Activated naive CD4-positive, alpha-beta T cell treated with anti-CD3 and anti-CD28 coated beads, Interleukin-2, amount 50 U/mL, for 24 hours (primary cell): ENCODE results near the gene HIRA.
A peak's percentile ranks its signal among the peaks of the same experiment; 100 is the strongest.

Experiments used
- H3K27ac Mint-ChIP-seq: one replicate; pipeline ENCODE4 v1.8.0; 2021; ENCODE audit warnings: mild to moderate bottlenecking, mixed read lengths
- H3K27me3 Mint-ChIP-seq: one replicate; pipeline ENCODE4 v1.8.0; 2021; ENCODE audit warnings: mixed read lengths
- H3K36me3 Mint-ChIP-seq: one replicate; pipeline ENCODE4 v1.8.0; 2021; ENCODE audit warnings: mixed read lengths
- H3K4me1 Mint-ChIP-seq: one replicate; pipeline ENCODE4 v1.8.0; 2021; ENCODE audit warnings: mixed read lengths
- H3K4me3 Mint-ChIP-seq: one replicate; pipeline ENCODE4 v1.8.0; 2021; ENCODE audit warnings: mild to moderate bottlenecking, mixed read lengths
- H3K9me3 Mint-ChIP-seq: one replicate; pipeline ENCODE4 v1.8.0; 2021; ENCODE audit warnings: mixed read lengths

The HIRA gene

GRCh38 chr22:19431649-19432132 lies at the start of gene HIRA:
HIRA (minus strand) TSS chr22:19431733; CDS start chr22:19431476, 257 bp downstream.
- peaks cover under 1% of the 10 kb centered on the region for H3K36me3 Mint-ChIP-seq

DNA sequence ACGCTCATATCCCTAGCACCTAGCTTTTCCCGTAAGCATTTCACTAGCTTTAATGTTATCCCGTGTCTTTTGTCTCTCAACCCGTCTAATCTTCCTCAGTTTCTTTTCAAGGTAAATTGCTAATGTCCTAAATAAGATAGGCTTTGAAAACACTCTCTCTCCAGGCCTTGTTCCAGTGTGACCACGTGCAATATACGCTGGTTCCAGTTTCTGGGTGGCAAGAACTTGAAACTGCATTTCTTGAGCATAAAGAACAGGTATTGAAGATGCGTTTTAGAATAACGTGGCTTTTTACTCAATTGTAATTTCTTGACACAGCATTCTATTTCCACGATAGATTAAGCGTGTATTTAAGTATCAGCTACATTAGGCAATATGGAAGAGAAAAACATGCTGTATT lies 49.3 kb upstream of the HIRA start:
- Mint-ChIP-seq H3K4me3 (peak overlapping the region; percentile 98), H3K4me1 (peaks cover 28% of the 10 kb centered on the region), H3K27me3 (no peaks in the 10 kb centered on the region), H3K9me3 (no peaks in the 10 kb centered on the region), H3K27ac (no peak overlapping the region), H3K36me3 (peaks cover 5% of the 10 kb centered on the region)

More at GRCh38 chr22:19431649-19432132, at the start of gene HIRA:
- Mint-ChIP-seq H3K4me1 (peaks cover 49% of the 10 kb centered on the region), H3K9me3 (no peaks in the 10 kb centered on the region), H3K27me3 (no peaks in the 10 kb centered on the region), H3K27ac (peak within 1 kb of the TSS; percentile 97), H3K4me3 (peak within 1 kb of the TSS; percentile 91)

DNA sequence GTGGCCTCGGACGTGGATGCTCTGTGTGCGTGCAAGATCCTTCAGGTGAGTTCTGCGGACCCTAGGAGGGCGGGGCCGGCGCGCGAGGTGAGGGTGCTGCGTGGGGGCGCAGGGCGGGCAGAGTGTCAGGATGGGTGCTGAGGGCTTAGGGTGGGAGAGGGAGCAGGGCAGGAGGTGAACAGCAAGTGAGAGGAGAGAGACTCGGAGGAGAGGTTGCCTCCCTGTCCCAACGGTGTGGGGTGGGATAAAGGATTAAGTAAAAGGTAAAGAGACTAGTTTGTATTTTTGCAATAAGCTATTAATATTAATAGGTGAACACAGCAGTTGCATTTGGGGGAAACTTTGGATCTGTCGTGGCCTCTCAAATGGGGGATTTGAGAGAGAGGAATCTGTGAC lies 48.6 kb upstream of the HIRA start:
- H3K27ac Mint-ChIP-seq: peak overlapping the region; percentile 100
- H3K9me3 Mint-ChIP-seq: no peaks in the 10 kb centered on the region
- H3K4me3 Mint-ChIP-seq: peak overlapping the region; percentile 98
- H3K27me3 Mint-ChIP-seq: no peaks in the 10 kb centered on the region
- H3K4me1 Mint-ChIP-seq: peaks cover 34% of the 10 kb centered on the region
- H3K36me3 Mint-ChIP-seq: peaks cover 5% of the 10 kb centered on the region

DNA sequence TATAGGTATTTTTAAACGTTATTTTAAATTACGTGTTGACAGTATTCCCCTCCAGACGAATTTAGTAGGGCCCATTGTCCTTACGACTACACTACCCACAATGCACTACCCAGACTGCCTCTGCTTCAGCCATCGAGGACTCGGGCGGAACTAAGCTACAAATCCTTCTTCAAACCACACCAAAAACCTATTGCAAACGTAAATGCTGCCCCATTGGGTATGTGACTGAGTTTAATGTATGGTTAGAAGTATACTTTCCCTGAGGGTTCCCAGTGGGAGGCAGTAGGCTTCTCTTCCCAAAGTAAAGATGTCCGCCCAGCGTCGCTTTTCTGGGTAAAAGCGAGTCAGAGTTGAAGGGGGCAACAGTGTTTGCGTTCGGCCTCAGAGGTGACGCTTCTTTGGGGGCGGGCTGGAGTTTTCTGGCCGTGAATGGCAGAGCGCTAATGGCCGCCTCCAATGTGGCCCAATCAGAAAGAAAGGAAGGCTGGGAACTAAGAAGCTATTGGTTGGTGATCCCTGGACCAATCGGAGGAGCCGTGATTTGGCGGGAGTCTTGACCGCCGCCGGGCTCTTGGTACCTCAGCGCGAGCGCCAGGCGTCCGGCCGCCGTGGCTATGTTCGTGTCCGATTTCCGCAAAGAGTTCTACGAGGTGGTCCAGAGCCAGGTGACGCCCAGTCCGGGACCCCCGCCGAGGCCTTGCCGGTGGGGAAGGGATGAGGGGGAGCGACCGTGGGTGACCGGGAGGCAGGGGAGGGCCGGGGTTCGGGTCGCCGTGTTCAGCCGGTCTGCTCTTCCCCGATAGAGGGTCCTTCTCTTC lies 48.0 kb upstream of the HIRA start, which contains the start of gene CDC45:
CDC45 (plus strand) TSS at position 566 of the 818 bp plus-strand sequence; CDS start at position 615, 49 bp downstream.
- H3K27ac Mint-ChIP-seq: peak within 1 kb of the TSS; percentile 100
- H3K27me3 Mint-ChIP-seq: no peaks in the 10 kb centered on the region
- no peaks in the 10 kb centered on the region for H3K9me3 Mint-ChIP-seq
- peak within 1 kb of the TSS; percentile 98 for H3K4me3 Mint-ChIP-seq
- peaks cover 3% of the 10 kb centered on the region for H3K36me3 Mint-ChIP-seq
- peaks cover 35% of the 10 kb centered on the region for H3K4me1 Mint-ChIP-seq

GRCh38 chr22:19478901-19479354 lies 47.4 kb upstream of the HIRA start, which contains the start of gene UFD1:
UFD1 (minus strand) TSS chr22:19479193; CDS start chr22:19479085, 108 bp downstream.
- peaks cover 4% of the 10 kb centered on the region for H3K36me3 Mint-ChIP-seq
- peak within 1 kb of the TSS; percentile 100 for H3K27ac Mint-ChIP-seq
- H3K9me3 Mint-ChIP-seq: no peaks in the 10 kb centered on the region
- H3K4me3 Mint-ChIP-seq: peak within 1 kb of the TSS; percentile 98
- H3K4me1 Mint-ChIP-seq: peaks cover 35% of the 10 kb centered on the region
- no peaks in the 10 kb centered on the region for H3K27me3 Mint-ChIP-seq

- peak overlapping the region; percentile 97 for H3K4me3 Mint-ChIP-seq
- no peaks in the 10 kb centered on the region for H3K9me3 Mint-ChIP-seq
- H3K36me3 Mint-ChIP-seq: peaks cover 3% of the 10 kb centered on the region
- H3K27me3 Mint-ChIP-seq: no peaks in the 10 kb centered on the region
- H3K4me1 Mint-ChIP-seq: peaks cover 35% of the 10 kb centered on the region
- peak overlapping the region; percentile 73 for H3K27ac Mint-ChIP-seq
Measured at GRCh38 chr22:19478045-19478900, 46.7 kb upstream of the HIRA start.

DNA sequence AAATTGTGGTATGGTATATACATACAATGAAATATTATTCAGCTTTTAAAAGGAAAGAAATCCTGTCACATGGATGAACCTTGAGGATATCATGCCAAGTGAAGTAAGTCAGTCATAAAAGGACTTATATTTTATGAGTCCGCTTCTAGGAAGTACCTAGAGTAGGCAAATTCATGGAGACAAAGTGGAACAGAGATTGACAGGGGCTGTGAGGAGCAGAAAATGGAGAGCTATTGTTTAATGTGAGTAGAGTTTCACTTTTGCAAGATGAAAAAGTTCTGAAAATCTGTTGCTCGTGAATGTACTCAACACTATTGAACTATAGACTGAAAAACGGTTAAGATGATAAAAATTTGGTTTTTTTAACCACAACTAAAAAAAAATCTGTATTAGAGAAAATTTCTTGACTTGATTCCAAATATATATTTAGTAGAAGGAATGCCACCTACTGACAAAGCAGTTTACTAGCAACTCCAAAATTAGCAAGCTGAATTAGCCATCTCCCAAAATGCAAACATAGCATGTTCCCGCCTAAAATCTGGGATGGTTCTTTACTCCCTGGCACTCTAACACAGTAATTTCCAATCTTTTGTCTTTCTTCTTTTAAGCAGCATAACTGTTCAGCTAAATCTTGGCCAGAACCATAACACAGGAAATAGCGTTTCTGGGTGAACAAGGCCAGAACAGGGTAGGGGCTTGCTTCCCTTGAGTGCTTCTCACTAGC lies 46.0 kb upstream of the HIRA start:
- H3K27ac Mint-ChIP-seq: peak overlapping the region; percentile 73
- H3K36me3 Mint-ChIP-seq: peaks cover 3% of the 10 kb centered on the region
- peaks cover 35% of the 10 kb centered on the region for H3K4me1 Mint-ChIP-seq
- H3K9me3 Mint-ChIP-seq: no peaks in the 10 kb centered on the region
- H3K4me3 Mint-ChIP-seq: peak overlapping the region; percentile 97
- H3K27me3 Mint-ChIP-seq: no peaks in the 10 kb centered on the region

DNA sequence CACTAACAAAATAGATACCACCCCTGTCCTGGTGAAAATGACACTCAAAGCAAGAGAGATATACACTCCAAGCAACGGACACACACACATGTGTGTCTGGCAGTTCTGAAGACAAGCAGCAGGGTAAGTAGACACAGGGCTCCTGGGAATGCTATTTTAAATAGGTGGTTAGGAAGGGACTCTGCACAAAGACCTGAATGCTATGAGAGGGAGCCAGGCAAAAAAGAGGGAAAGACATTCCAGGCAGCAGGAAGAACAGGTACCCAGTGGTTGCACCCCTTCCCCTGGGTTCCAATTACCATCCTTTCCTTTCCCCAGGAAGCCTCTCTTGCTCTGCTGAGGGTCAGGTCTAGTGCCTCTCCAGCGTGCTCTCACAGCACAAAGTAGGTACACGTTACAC lies 44.5 kb upstream of the HIRA start:
- Mint-ChIP-seq H3K9me3 (no peaks in the 10 kb centered on the region), H3K27me3 (no peaks in the 10 kb centered on the region), H3K4me1 (peaks cover 35% of the 10 kb centered on the region), H3K27ac (peak overlapping the region; percentile 10), H3K36me3 (peaks cover 6% of the 10 kb centered on the region), H3K4me3 (peak overlapping the region; percentile 57)

GRCh38 chr22:19473578-19473977 lies 42.0 kb upstream of the HIRA start:
- no peak overlapping the region for H3K27ac Mint-ChIP-seq
- H3K9me3 Mint-ChIP-seq: no peaks in the 10 kb centered on the region
- H3K4me1 Mint-ChIP-seq: peaks cover 27% of the 10 kb centered on the region
- no peaks in the 10 kb centered on the region for H3K27me3 Mint-ChIP-seq
- peaks cover 8% of the 10 kb centered on the region for H3K36me3 Mint-ChIP-seq
- H3K4me3 Mint-ChIP-seq: no peak overlapping the region

DNA sequence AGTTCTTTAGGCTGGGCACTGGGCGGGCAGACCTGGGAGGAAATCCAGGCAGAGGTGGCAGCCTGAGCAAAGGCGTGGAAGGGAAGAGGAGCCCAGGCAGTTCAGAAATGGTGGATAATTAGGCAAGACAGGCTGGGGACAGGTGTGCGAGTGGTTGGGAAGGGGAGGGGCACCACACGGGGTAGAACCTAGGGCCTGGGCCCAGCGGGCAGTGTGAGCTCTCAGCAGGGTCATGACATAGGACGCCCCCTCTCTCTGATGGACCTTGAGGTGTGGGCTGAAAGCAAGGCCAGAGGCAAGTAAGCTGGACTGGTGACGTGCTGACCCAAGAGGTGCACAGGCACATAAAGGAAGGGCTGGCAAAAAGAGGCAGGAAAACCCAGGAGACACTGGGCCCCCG lies 40.7 kb upstream of the HIRA start:
- Mint-ChIP-seq H3K27me3 (no peaks in the 10 kb centered on the region), H3K4me3 (no peak overlapping the region), H3K27ac (no peak overlapping the region), H3K4me1 (peaks cover 17% of the 10 kb centered on the region), H3K36me3 (peaks cover 13% of the 10 kb centered on the region), H3K9me3 (no peaks in the 10 kb centered on the region)

DNA sequence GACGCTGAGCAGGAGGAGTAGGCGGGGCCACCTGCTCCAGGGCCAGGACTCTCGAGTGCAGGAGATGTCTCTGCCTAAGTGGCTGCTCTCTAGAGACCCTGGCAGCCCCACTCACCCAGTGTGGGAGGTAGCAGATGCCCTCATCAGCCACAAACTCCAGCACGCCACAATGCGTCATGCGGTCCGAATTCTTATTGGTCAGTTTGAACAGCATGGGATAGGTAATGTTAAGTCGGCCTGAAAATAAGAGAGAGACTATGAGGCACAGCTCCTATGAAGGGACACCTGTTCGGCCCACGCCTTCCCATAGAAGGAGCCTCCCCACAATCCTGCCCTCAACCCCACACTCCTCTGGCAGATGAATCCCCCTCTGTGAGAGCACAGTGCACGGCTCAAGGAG lies 40.0 kb upstream of the HIRA start:
- no peak overlapping the region for H3K27ac Mint-ChIP-seq

DNA sequence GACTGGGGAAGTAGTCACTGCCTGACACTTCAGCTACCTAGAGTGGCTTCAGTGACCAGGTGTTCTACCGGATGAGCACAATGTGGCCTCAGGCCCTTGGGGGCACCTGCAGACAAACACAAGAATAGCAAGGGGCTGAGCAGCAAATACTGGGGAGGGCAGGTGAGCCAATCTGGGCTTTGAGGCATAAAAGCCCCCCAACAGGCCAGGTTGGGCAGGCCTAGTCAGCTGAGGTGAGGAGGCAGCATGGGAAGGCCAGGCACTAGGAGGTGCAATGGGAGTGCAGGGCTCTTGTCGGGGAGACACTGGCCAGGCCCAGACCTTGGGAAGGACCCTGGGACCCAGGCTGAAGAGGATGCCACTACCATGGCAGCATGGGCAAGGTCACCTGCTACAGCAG lies 38.5 kb upstream of the HIRA start:
- no peaks in the 10 kb centered on the region for H3K9me3 Mint-ChIP-seq
- no peak overlapping the region for H3K27ac Mint-ChIP-seq
- peaks cover 4% of the 10 kb centered on the region for H3K4me1 Mint-ChIP-seq
- H3K36me3 Mint-ChIP-seq: peaks cover 19% of the 10 kb centered on the region
- H3K4me3 Mint-ChIP-seq: no peak overlapping the region
- no peaks in the 10 kb centered on the region for H3K27me3 Mint-ChIP-seq

More for the DNA sequence above, 40.0 kb upstream of the HIRA start:
- H3K36me3 Mint-ChIP-seq: peaks cover 13% of the 10 kb centered on the region
- H3K27me3 Mint-ChIP-seq: no peaks in the 10 kb centered on the region
- H3K4me3 Mint-ChIP-seq: no peak overlapping the region
- H3K9me3 Mint-ChIP-seq: no peaks in the 10 kb centered on the region
- H3K4me1 Mint-ChIP-seq: peaks cover 13% of the 10 kb centered on the region

- no peak overlapping the region for H3K27ac Mint-ChIP-seq
- no peaks in the 10 kb centered on the region for H3K9me3 Mint-ChIP-seq
- no peak overlapping the region for H3K4me3 Mint-ChIP-seq
- peaks cover 19% of the 10 kb centered on the region for H3K36me3 Mint-ChIP-seq
- H3K27me3 Mint-ChIP-seq: no peaks in the 10 kb centered on the region
- H3K4me1 Mint-ChIP-seq: peaks cover 4% of the 10 kb centered on the region
Measured at GRCh38 chr22:19469421-19469820, 37.9 kb upstream of the HIRA start.

GRCh38 chr22:19467912-19468311 lies 36.4 kb upstream of the HIRA start:
- Mint-ChIP-seq H3K4me1 (peaks cover 4% of the 10 kb centered on the region), H3K36me3 (peaks cover 17% of the 10 kb centered on the region), H3K27me3 (no peaks in the 10 kb centered on the region), H3K9me3 (no peaks in the 10 kb centered on the region), H3K4me3 (no peak overlapping the region), H3K27ac (peak overlapping the region; percentile 65)
